Stimulated activated CD4-positive, alpha-beta T cell treated with anti-CD3 and anti-CD28 coated beads, Interleukin-4, amount 100 ng/mL, for 4 hours (primary cell): ENCODE measurements around the gene USH1G.

ENCODE experiments used
- DNase-seq, 2 experiments: peaks; one replicate each; pipeline ENCODE4 v3.0.0-alpha.2; 2020

USH1G gene

GRCh38 chr17:74900208-74900607 is 22.8 kb downstream of the USH1G start:
- DNase-seq, result no peak

- DNase-seq, result no peak
Observed at GRCh38 chr17:74898376-74898946, 24.6 kb downstream of the USH1G start.

- DNase-seq, result no peak
Observed at GRCh38 chr17:74893936-74894671, 29.0 kb downstream of the USH1G start.

GRCh38 chr17:74892974-74893911 is 29.8 kb downstream of the USH1G start, which contains the start of gene FADS6:
FADS6 (minus strand) TSS chr17:74893633; CDS start chr17:74893595, 38 bp downstream.
- DNase-seq, result no peak

- DNase-seq, result no peak
Observed at GRCh38 chr17:74892013-74892841, 30.8 kb downstream of the USH1G start.

GRCh38 chr17:74890554-74890953 is 32.5 kb downstream of the USH1G start:
- no peak for DNase-seq

- DNase-seq, result no peak
Observed at GRCh38 chr17:74888469-74888868, 34.6 kb downstream of the USH1G start.

GRCh38 chr17:74883241-74883745 is 39.8 kb downstream of the USH1G start:
- no peak for DNase-seq

- no peak for DNase-seq
Observed at GRCh38 chr17:74882517-74883240, 40.4 kb downstream of the USH1G start.

GRCh38 chr17:74881073-74881472 is 42.0 kb downstream of the USH1G start:
- no peak for DNase-seq

GRCh38 chr17:74879308-74879707 is 43.7 kb downstream of the USH1G start:
- no peak for DNase-seq

- DNase-seq, result no peak
Observed at GRCh38 chr17:74878658-74879057, 44.4 kb downstream of the USH1G start.

GRCh38 chr17:74877592-74878548 is 45.2 kb downstream of the USH1G start:
- DNase-seq, result no peak

- no peak for DNase-seq
Observed at GRCh38 chr17:74875977-74876593, 47.0 kb downstream of the USH1G start.

- no peak for DNase-seq
Observed at GRCh38 chr17:74875155-74875976, 47.7 kb downstream of the USH1G start.

GRCh38 chr17:74874615-74875037 is 48.4 kb downstream of the USH1G start:
- DNase-seq, result no peak

GRCh38 chr17:74873874-74874614 is 49.0 kb downstream of the USH1G start:
- DNase-seq, result no peak
